AML-193 (cell line): ENCODE data around the gene IL17REL.
"Not testable (repeated sequence)": the region's sequence is repeated elsewhere in the genome, so short reads cannot be mapped to it uniquely, and the experiment has no call there.

Source experiments
- DNase-seq, 2 experiments: peaks; one replicate each; lab custom pipeline; 2025; lab: John Stamatoyannopoulos, UW

The IL17REL gene

GRCh38 chr22:49989826-49990225 is 22.7 kb downstream of the IL17REL start:
- DNase-seq = not testable (repeated sequence)

- DNase-seq = no peak
These were observed 26.2 kb downstream of the IL17REL start for GRCh38 chr22:49986325-49986724.

DNA sequence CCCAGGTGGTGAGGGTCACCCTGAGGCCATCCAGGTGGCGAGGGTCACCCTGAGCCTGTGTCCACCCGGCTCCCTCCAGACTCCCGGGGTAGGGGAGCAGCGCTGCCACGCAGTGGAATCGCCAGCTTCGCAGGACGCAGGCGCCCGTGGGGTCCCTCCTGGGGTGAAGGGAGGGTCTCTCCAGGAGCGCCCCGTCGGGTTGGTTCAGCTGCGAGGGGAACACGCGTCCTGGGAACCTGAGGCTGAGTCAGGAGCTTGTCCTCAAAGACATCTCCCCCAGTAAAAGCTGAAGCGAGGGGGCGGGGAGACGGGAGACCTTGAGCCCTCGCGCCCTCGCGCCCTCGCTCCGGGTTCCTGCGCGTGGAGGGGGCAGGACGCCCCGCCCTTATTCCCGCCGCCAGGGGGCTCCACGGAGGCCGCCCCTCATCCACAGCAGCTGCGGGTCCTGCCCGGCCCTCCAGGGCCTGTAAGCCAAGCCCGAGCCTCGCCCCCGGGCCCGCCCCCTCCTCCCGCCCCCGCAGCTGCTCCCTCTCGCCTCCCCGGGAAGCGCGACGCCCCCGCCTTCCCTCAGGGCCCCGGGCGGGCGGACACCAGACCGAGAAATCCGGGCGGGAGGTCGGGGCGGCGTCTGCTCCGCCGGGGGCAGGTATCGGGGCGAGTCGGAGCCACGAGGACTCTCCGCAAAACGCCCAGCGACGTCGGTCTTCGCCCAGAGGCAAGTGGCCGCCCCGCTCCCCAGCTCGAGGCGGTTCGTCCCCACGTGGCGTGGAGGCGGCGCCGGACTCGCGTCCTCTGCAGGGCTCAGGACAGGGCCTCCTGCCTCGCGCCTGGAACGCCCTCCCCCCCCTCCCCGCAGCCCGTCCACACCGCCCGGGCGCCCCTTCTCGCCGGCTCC is 29.2 kb downstream of the IL17REL start:
- no peak for DNase-seq

- DNase-seq = not testable (repeated sequence)
These were observed 30.8 kb downstream of the IL17REL start for GRCh38 chr22:49981799-49982198.

DNA sequence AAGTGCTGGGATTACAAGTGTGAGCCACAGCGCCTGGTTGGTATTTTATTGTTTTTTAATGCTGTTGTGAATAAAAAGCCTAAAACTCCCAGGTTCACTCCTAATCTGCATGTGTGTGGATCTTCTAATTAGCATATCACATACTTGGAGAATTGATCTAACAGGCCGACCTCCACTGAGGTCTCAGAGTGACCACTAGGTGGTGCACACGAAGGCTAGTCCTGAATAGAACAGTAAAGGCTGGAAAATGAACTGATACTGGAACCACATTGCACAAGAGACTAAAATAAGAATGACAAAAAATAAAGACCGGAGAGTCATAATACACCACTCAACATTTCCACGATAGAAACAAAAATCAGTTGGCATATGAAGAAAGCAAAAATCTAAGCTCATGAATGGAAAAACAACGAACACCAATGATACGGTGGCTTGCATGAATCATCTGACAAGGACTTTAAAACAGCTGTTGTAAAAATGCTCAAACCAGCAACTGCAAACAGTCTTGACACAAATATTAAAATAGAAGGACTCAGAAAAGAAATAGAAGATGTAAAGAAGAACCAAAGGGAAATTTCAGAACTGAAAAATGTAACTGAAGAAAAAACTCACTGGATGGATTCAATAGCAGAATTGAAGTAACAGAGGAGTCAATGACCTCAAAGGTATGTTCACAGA is 32.8 kb downstream of the IL17REL start:
- peak; percentile 45 to 49 for DNase-seq

DNA sequence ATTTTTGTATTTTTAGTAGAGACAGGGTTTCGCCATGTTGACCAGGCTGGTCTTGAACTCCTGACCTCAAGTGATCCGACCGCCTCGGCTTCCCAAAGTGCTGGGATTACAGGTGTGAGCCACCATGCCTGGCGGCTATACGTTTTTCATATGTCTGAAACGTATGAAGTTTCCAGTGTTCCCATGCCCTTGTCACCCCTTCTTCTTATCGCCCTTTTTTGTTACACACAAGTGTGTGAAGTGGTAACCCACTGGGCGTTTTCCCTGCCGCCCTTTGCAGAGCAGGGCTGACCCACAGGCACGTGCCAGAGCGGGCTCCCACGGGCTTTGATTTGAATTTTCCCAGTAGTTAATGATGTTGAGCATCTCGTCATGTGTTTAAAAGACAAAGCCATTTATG is 35.0 kb downstream of the IL17REL start:
- no peak for DNase-seq

- DNase-seq = no peak
These were observed 36.0 kb downstream of the IL17REL start for GRCh38 chr22:49976439-49977175.

DNA sequence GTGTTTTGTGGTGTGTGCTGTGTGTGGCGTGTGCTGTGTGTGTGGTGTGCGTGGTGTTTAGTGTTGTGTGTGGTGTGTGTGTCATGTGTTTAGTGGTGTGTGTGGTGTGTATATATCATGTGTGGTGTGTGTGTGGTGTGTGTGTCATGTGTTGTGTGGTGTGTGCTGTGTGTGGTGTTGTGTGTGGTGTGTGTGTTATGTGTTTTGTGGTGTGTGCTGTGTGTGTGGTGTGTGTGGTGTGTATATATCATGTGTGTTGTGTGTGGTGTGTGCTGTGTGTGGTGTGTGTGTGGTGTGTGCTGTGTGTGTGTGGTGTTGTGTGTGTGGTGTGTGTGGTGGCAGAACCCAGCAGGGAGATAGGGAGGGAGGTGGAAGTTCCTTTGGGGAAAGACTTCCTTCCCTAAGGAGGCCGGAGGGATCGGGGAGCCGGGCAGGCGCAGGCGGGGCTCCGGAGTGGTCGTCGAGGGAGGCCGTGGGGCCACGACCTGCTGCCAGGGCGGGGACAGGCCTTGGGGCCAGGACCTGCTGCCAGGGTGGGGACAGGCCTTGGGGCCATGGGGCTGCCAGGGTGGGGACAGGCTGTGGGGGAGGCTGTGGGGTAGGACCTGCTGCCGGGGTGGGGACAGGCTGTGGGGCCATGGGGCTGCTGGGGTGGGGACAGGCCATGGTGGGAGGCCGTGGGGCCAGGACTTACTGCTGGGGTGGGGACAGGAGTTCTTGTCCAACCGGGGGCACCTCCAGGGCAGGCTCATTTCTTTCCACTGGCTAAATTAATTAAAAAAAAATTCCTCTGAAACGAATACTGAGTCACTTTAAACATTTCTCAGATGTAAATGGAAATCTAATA is 36.8 kb downstream of the IL17REL start:
- no peak for DNase-seq

DNA sequence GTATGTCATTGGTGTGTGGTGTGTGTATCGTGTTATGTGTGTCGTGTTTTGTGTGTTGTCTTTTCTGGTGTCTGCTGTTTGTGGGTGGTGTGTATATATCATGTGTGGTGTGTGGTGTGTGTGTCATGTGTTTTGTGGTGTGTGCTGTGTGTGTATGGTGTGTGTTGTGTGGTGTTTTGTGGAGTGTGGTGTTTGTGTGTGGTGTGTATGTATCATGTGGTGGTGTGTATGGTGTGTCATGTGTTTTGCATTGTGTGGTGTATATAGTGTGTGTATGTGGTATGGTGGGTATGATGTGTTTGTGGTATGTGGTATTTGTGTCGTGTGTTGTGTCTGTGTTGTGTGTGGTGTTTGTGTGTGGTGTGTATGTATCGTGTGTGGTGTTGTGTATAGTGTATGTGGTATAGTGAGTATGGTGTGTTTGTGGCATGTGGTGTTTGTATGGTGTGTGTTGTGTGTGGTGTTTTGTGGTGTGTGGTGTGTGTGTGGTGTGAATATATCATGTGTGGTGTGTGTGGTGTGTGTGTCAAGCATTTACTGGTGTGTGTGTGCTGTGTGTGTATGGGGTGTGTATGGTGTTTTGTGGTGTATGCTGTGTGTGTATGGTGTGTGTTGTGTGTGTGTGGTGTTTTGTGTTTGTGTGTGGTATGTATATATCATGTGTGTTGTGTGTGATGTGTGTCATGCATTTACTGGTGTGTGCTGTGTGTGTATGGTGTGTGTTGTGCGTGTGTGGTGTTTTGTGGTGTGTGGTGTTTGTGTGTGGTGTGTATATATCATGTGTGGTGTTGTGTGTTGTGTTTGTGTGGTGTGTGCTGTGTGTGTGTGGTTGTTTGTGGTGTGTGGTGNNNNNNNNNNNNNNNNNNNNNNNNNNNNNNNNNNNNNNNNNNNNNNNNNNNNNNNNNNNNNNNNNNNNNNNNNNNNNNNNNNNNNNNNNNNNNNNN is 39.3 kb downstream of the IL17REL start:
- no peak for DNase-seq

DNA sequence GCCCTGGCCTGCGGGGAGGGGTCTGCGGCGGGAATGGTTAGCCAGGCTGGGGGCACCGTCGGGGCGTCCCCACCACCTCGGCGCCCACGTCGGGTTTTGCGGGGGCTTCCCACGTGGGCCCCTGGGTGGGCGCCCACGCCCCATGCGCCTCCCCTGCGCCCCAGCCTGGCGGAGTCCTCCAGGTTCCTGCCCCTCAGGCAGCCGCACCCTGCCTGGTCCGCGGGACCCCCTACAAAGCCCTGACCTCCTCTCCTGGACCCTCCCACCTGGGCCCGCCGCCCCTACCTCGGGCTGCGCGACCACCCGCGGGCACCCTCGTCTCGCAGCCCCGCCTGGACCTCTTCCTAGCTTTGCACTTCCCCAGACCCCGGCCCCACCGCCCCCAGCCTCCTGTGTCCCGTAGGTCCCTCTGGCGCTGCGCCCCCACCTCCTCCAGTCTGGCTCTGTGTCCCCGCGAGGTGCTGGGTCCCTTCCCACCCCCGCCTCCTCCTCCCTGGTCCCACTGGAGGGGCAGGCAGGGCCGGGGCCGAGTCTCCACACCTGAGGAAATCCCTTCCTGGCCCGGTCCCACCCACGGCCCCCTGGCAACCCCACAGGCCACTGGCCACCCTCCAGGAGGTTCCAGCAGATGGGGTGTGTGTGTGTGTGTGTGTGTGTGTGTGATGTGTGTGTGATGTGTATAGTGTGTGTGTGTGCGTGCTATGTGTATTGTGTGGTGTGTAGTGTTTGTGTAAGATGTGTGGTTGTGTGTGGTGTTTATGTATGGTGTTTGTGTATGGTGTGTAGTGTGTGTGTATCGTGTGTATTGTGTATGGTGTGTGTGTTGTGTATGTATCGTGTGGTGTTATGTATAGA is 40.2 kb downstream of the IL17REL start:
- DNase-seq = no peak

DNA sequence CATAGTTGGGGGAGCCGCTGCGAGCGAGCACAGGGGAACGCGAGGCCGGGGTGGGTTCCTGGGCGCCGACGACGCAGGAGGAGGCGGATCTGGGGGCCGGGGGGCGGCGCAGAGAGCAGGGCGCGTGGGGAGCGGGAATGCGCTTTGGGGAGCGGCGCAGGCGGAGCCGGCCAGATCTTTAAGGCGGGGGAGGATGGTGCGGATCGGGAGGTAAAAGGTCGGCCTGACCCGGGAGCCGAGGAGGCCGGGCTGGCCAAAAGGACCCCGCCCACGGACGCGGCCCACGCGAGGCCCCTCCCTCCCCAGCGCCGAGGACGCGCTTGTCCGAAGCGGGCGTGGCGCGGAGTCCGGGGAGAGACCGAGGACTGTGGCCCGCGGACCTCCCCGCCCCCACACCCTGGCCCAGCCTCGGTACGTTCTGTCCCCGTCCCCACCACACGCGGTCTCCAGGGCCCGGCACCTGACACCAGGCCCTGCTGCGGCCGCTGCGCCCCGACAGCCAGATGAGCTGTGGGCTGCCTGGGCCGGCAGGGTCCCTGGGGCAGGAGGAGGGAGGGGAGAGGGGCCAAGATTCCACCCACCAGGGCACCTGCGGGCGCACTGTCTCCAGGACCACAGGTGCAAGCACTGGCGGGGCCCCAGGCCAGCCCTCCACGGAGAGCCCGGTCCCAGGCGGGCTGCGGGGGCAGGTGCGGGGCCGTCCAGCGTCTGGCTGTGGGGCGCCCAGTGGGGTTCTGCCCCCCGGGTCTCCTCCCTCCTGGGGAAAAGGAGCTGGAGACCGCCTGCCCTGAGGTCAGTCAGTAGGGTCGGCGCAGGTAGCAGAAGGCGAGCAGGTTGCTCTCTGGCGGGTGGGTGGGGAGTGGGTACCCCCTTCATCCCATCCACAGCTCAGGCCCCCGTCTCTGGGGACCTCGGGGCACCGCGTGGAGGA is 41.1 kb downstream of the IL17REL start:
- peak in 1 of 2 experiments; percentile 20 for DNase-seq

DNA sequence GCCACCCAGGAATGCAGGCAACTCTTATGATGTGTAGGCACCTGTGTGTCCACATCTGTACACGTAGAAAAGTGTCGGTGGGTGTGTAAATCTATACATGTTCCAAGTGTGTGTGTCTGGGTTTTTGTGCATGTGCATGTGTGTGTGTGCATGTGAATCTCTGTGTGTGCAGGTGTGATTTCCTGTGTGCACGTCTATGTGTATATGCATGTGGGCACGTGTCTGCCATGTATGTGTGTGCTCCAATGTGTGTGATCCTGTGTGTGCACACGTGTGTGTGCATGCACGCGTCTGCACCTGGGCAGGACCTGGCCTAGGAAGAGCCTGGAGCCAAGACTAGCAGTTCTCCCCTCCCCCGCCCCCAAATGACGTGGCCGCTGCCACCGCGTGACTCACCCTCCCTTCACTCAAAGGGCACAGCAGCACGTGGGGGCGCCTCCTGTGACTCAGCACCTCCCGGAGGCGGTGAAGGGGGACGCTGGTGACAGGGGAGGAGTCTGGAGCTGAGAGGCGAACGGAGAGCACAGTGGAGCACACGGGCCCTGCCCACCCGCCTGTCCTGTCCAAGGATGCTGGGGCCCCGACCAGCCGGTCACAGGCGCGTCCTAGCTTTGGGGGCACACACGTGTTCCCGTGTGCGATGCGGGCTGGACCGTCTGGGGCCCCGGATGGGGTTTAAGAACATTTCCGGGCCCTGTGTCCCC is 41.9 kb downstream of the IL17REL start:
- DNase-seq = peak; percentile 88 to 92

DNA sequence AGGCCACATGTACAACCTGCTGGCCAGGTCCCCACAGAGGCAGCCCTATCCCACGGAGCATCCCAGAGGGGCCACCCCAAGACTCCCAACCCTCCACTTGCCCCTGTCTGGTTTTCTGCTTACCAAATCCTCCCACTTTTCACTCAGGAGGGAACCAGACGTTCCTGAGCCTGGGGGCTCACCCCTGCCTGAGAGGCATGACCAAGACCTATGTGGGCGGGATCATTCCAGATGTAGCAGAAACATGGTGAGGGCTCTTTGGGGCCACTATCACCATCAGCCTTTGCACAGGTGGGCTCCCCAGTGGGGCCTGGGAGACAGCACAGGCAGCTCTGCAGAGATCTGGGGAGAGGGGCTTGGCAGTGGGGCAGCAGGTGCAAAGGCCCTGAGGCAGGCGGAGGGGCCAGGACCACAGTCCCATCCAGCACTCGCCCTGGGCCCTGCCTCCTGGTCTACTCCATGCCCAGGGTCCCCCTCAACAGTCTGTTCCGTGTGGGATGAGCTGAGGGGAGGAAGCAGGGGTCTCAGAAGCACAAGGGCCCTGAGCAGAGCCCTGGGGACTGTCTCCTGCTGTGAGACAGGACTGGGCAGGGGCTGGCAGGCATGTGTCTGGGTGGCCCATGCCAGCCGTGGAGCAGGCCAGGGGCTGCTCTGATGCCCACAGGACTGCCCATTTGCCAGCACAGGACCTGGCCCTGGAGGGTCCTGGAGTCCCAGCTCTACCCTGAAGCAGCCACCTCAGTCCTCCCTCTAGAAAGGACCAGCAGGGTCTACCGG is 42.6 kb downstream of the IL17REL start:
- DNase-seq = no peak

- DNase-seq = no peak
These were observed 43.5 kb downstream of the IL17REL start for GRCh38 chr22:49968831-49969661.

DNA sequence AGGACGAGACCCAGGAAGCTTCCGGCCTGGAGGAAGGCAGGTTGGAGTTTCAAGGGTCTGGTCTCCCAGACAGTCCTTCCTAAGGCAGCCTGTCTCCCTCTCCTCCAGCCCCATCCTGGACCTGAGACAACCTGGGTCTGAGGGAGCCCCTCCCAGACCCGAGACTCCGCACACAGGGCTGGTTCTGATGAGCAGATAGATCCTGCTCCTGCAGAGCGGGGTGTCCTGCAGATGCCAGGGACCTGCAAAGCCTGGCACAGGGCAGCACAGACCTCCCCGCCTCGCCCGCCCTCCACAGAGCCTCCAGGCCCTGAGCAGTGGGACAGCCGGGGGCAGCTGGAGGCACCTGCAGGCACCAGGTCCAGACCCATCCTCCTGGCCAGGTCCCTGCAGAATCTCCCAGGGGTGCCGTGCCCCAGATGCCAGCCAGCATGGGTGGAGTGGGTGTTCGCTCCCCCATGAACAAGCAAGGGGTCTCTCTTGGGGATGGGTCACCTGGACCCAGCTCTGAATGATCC is 44.2 kb downstream of the IL17REL start:
- no peak for DNase-seq

GRCh38 chr22:49967706-49968208 is 44.8 kb downstream of the IL17REL start:
- no peak for DNase-seq
